ENCODE data around the gene ZIC2.

Gene ZIC2

DNA sequence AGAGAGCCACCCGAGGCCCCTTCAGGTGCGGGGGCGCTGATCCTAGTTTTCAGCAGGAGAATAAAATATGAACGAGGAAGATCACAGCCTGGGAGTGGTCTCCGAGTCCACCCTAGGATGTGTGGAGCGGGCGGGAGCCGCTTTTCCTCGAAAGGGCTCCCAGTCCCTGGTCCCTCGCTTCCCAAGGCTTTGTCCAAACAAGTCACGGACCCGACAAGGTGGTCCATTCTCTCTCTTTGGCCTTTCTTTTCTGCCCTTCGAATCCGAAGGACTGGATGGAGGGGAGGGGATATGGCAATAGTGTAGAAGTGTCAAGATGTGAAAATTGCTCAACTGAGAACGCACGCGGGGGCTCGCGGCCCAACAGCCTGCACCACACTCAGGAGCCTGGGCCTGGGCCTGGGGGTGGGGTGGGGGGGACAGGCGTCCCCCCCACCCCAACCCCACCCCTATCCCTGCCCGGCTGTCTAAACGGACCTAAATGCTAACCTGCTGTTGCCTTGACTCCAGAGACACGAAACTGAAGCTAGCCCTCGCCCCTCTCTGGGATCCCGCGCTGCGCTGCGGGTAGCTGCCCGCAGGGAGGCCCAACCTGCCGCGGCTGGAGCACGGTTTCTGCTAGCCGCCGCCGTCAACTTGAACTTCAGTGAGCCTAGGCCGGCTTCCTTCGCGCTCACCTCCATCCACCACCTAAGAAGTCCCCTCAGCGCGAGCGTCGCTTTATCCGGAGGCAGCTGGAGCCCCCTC, 7.1 kb downstream of the ZIC2 start:
- DNase-seq, result no peak

DNA sequence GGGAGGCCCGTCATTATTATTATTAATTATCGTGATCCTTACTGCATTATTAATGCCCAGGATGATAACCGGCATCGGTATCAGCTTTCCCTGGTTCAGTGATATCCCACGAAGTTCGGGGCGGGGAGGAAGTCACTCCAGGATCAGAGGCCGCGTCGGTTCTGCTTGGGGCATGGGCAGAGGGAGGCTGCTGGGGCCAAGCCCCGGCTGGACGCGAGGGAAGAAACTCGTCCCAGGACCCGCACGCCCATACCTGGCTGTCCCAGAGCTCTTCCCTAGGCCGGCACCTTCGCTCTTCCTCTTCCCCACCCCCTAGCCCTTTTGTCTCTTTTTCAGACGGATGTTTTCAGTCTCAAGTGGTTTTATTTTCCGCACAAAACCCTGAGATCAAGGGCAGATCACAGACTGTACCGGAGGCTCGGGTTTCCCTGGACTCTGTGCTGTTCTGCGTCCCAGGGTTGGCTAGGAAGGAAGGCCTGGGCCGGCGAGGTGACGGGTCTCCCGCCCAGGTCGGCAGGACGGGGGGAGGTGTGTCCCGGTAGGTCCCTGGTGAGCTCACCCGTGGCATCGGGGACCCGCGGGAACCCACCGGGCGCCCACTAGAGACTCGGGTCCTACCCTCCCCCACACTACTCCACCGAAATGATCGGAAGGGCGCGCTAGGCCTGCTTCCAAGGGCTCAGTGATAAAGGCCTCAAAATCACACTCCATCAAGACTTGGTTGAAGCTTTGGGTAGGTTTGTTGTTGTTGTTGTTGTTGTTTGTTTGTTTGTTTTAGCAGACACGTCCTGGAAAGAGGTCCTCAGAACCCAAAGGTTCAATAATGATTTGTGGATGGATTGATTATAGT, 7.9 kb downstream of the ZIC2 start:
- no peak for DNase-seq

DNA sequence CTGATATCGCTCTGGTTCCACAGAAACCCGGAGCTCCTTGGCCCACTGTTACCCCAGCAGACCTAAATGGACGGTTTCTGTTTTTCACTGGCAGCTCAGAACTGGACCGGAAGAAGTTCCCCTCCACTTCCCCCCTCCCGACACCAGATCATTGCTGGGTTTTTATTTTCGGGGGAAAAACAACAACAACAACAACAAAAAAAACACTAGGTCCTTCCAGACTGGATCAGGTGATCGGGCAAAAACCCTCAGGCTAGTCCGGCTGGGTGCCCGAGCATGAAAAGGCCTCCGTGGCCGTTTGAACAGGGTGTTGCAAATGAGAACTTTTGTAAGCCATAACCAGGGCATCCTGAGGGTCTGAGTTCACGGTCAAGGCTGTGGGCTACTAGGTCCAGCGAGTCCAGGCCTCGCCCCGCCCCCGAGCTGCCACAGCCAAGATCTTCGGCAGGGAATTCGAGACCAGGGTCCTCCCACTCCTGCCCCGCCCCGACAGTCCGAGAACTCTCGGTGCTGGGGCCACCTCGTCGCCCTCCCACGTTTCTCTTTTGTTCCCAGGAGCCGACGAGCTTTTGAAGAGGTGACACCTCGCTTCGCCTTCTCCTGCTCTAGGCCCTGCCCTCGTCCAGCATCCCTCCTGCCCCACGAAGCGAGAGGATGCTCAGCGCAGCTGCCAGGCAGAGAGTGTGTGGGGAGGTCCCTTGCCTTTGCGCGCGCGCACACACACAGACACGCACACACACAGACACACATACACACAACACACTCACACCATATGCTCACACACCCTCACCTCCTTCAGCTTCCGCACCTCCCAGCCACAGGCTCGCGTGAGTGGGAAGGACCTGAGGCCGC, 8.8 kb downstream of the ZIC2 start:
- DNase-seq, result no peak

DNA sequence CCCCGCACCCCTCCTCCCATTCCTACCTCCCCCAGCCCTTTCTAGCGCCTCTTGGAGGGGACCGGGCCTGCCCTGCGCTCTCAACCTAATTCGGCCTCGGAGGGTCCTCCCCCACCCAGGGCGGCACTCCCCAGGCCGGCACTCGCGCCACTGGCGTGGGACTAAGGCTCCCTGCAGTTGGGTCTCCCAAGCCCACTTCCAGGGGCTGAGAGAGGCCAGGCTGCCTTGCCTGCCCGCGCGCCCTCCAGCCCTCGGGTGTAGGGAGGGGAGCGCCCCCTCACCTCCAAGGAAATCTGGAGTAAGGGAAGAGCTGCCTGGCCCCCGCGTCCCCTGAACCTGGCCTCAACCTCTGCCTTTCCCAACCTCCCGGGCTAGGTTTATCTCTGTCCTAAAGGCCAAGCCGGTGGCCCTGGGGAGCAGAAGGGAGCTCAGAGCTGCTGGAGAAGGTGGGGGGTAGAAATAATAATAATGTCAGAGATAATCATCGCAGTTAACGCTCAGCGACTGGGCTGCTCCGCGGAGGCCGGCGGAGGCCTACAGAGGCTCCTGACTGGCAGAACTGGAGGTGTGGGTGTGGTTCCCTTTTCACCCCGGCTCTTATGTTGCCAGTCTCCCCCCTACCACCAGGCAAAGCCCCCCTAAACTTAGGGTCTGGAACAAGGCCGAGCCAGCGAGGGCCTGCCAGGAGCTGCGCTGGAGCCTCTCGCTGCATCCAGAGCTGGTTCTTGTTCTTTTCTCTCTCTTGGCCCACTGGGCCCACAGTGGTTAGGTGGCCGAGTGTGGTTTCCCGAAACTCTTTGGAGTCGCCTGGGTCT, 9.6 kb downstream of the ZIC2 start:
- no peak for DNase-seq

DNA sequence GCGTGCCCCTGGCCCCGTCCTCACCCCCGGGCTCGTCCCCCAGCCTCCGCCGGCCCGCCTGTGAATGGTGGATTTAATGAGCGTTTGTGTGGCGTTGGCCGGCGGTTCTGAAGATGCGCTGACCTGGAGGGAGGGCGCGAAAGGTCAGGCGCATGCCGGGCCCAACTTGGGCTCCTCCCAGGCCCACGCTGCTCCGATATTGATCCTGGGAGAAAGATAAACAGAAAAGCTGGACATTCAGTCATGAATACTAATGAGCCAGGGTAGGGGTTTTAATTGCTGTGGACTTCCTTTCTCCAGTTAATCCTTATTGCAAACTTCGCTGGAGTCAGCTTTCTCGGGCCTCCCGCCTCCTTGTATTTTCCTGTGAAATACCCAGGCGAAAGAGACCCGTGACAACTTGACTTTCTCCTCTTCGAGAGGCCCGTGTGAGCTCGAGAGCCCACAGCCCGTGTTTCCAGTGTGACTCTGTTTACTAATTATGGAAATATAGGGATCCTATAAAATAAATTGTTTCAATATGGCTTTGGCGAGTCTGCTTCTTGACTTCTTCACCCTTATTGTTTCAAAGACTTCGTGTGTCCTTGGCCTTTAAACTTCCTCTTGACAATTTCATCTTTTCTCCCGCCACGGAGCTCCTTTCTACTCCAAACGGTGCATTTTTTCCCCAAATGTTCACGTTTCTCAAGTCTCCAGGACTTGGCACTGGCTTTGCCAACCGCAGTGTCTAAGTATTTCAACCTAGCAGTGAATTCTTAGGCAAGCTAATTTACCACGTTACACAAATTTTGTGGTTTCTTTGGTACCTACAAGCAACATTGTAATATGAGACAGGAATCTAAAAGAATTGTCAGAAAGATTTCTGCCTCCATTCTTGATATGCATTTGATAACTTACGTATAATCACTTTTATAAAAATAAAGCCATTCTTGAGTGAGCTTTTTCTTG, 10.5 kb downstream of the ZIC2 start:
- no peak for DNase-seq

DNA sequence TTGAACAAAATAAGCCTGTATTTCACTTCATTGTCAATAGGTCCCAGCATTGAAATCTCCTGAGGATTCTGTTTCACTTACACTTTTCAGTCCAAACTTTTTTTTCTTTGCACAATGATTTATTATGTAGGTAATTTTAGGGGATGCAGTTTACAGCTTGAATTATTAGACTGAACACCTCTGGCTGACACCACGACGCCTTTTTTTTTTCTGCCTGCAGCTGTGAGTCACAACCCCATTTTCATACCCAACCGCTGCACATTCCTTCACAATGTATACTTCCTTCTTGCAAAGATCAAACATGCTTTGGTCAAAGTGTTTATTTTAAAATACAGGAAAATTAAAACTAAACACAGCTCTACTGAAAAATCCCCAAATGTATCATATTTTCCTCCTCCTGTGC, 11.4 kb downstream of the ZIC2 start:
- DNase-seq, result no peak

DNA sequence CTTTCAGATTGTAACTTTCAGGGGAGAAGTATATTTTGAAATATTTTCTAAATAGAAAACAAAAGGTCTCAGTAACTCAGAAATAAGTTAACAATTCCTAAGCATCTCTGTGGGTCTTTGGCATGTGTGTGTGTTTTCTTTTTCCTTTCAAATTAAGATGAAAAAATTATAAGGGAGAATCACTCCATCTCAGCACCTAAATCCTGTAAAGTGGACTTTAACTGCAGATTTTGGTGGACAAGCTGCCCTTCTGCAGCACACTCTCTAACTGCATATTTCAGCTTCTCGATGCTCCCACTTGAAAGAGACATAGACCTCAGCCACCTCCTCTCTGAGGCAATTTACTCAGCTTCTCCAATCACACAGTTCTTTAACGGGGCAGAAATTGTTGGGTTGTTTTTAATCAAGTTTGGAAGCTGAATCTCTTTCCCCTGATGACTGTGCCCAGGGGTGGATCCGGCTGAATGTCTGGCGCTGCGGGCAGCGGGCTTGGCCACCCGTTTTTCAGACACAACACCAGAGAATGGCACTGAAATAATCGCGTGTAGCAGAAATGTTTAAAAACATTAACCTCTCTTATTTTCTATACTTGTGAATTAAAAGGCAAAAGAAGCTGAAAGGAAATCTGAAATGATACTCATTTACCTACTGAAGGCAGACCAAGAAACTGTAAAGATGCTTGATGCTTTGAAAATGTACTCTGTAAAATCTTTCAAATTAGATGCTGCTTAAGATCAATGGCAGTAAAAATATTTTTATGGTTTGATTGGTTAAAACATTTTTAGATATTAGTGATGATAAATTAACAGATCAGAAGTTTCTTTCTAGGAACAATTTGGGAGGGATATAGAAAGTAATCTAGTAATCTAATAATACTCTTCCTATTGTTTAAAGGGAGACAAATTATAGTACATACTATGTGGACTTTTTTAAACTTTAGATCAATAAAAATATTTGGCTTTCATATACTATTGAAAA, 12.4 kb downstream of the ZIC2 start:
- no peak for DNase-seq

DNA sequence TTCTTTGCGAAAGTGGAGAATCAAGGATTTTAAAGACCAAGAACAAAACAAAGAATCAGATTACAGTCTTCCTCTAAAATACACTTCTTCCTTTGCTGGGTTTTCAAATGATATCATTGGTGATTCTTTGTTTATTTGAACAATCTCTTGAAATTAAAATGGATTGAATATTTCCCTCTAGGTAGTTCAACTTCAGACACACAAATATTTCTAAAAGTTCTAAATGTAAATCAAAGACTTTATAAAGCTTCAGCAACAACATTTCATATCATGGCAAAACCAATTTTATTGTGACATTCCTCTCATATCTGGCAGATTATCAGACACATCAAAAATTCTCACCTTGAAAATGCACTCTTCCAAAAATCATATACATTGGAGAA, 13.0 kb downstream of the ZIC2 start:
- no peak for DNase-seq

DNA sequence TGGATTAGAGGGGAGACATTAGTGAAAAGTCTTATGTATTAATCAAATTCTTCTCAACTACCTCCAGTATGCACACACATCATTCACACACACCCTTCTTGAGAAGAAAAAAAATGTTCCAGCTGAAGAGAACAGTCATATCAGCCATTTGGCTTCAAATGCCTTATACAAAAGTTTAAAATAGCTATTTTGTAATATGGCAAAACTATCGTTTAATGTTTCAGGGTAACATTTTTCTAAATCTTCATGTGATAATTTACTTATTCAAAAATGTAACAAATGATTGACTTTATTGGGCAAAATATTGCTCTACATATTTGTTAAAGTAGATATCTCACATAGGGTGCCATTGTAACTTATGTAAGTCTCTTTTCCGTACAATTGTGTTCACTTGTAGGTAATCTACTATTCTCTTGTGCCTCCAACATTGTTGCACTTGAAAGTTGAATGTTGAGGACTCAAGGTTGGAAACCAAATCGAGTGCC, 13.6 kb downstream of the ZIC2 start:
- no peak for DNase-seq

DNA sequence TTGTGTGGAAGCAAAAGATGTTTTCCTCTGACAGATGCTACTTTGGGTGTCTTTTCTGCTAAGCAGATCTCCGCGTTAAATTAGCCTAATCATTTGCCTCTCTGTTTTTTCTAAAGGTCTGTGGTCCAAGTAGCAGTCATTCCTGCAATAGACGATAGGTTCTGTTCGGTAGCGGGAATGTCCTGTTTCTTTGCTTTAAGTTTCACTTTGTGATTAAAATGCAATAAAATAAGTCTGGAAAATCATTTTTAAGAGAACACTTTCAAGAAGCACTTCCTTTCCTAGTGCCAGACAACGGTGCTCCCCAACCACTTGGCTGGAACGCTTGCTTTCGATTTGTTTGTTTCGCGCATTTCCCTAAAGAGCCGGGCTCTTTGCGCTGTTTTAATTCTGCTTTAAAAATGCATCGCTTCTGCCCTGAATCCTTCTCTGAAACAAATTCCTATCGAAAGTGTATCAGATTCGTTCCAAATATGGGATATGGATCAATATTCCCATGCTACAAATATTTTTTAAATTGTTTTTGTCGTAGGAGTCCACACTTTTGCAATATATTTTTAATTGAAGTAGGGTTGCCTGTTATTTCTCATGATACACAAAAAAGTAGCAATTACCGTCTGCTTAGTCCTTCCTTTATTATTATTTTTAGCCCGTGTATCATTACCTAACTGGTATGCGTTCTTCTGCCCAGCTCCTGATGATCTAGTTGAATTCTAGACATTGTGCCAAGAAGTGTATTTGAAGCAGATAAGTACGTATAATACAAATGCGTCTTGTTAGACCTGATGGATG, 14.2 kb downstream of the ZIC2 start:
- no peak for DNase-seq

DNA sequence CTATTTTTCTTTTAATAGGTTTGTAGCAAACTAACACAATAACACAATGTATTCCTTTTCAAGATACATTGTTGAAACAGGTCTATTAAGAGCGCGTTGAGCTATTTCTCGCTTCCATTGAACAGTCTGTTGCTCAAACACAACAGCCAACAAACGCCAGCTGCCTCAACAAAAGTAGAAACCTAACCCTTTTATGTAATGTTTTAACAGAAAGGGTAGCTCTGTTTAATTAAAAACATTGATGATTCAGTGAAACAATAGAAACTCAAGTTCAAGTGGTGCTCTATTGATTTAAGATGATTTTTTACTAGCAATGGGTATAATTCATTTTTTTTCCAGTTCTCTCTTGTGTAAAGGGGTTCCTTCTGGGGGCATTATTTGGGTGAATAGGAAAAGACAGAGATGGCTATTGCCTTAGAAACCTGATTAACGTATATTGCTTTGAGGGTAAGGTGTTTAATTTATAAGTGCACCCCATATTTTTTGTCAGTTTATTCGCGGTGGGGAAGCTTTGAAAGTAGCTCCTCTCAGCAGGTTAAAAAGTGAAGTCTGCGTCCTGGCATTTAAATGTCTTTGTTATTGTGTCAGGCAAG, 14.9 kb downstream of the ZIC2 start:
- DNase-seq, result no peak

DNA sequence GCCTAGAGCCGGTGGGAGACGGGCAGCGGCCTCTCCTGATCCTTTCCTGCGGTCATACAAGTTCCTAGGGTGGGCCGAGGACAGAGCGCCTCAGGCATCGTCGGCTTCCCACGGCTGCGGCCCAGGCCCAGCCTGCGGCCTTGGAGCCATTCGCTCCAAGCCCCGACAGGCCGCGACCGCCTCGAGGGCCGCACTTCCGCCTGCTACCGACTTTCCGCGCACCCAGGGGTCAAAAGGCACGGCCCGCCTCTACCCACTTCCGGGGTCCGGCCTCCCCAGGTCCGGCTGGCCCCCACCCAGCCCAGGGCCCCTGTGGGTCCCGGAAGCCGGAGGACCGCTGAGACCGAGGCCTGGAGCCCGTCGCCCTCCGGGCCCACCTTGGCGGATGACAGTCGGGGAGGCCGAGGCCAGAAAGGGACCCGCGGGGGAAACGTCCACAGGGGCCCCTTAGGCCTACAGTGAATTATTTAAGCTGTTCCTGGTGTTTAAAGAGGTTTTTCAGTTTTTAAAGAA, 16.2 kb downstream of the ZIC2 start:
- DNase-seq, result no peak

DNA sequence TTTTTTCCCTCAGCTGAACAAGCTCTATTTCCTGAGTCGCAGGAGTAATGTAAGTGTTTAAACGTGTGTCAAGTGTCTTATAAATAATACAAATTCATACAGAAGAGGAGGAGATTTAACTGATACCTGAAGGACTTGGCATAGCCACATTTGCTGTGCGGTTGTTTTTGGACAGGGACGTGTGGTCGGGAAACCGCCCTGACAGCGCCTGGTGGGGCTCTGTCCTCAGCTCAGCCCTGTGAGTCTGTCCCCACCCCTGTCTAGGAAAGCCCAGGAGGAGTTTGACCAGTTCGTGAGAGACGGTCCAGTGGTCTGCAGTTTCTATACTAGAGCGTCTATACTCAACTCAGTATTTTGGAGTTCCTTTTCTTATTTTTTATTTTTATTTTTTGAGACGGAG, 16.7 kb downstream of the ZIC2 start:
- no peak for DNase-seq

DNA sequence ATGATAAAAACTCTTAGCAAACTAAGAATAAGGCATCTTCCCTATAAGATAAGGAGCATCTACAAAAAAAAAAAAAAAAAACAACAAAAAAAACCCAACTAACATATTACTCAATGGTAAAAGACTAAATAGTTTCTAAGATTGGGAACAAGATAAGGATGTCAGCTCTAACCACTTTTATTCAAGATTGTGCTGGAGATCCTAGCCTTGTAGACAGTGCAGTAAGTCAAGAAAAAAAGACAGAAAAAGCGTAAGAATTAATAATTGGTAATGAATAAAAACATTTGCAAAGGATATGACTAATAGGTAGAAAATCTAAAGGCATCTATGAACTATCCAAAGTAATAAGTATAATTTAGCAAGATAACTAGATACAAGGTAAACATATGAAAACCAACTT, 33.0 kb downstream of the ZIC2 start:
- no peak for DNase-seq

DNA sequence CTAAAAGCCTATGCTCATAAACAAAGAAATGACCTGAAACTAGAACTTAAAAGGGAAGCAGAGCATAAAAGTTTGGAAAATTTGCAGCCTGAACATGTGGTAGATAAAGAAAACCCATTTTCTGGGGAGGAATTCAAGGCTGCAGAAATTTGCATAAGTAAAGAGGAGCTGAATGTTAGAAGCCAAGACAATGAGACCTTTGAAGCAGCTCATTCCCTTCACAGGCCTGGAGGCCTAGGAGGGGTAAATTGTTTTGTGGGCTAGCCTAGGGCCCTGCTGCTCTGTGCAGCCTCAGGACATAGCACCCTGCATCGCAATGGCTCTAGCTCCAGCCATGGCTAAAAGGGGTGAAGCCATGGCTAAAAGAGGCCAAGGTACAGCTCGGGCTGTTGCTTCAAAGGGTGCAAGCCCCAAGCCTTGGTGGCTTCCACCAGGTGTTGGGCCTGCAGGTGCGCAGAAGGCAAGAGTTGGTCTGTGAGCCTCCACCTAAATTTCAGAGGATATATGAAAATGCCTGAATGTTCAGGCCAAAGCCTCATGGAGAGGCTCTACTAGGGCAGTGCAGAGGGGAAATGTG, 38.3 kb downstream of the ZIC2 start:
- no peak for DNase-seq

DNA sequence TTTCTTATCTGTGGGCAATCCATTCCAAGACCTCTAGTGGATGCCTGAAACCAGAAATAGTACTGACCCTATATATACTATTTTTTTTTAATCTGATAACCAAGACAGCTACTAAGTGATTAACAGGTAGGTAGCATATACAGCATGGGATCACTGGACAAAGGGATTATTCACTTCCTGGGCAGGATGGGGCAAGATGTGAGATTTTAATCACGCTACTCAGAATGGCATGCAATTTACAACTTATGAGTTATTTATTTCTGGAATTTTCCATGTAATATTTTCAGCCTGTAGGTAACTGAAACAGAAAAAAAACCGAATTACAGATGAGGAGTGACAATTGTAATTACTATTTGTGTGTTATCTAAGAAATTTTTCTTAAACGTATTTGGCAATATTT, 41.2 kb downstream of the ZIC2 start:
- DNase-seq, result no peak

DNA sequence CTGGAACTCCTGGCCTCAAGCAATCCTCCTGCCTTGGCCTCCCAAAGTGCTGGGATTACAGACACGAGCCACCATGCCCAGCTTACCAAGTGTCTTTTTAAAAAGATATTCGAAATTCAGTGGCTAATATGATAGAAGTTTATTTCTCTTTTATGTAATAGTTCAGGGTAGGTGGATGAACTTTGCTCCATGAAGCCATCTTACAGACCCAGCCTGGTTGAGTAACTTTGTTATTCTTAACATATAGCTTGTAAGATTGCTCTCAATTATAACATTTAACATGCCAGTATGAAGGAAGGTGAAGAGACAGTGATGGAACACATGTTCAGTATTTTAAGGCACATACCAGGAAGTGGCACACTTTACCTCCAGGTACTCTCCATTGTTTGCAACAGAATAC, 42.4 kb downstream of the ZIC2 start:
- no peak for DNase-seq

DNA sequence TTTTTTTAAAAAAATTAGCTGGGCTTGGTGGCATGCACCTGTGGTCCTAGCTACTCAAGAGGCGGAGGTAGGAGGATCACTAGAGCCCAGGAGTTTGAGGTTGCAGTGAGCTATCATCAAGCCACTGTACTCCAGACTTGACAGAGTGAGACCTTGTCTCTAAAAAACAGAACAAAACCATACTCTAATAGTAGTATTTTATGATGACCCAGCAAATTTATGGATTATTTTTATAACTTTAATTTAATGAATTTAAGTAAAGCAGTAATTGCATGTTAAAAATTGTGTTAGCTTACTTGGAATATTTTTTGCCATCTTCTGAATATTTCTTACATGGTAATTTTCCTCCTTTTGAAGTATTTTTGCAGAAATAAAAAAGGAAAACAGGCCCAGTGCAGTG, 48.3 kb downstream of the ZIC2 start:
- DNase-seq, result no peak
